Liver (tissue), 9 donors: ENCODE results near the gene PDE5A. TPM values are rescaled to one million over a fixed set of nuclear protein-coding genes. Genes with fewer than 3 reads are reported as not detected.

Experiments used
- DNase-seq: peaks from one replicate; pipeline ENCODE4 v3.0.0-alpha.2; 2017; ENCODE audit warnings: low spot score
- H3K27ac ChIP-seq, 2 donors: one replicate each; pipeline ENCODE4 v1.7.0; 2013; ENCODE audit warnings: inconsistent platforms in 2 of 2, low read length in 2 of 2, control low read depth in 1 of 2, low read depth in 1 of 2, mild to moderate bottlenecking in 1 of 2
- H3K27me3 ChIP-seq, 4 donors: one replicate each; pipeline versions ENCODE4 v1.6.1 to v1.7.0; 2013; ENCODE audit warnings: low read length in 3 of 4, inconsistent platforms in 1 of 4, mild to moderate bottlenecking in 1 of 4, moderate library complexity in 1 of 4; ENCODE audit not compliant: control insufficient read depth in 4 of 4, insufficient read depth in 4 of 4
- H3K36me3 ChIP-seq, 4 donors: one replicate each; pipeline versions ENCODE4 v1.6.1 to v1.7.0; 2013; ENCODE audit warnings: low read length in 3 of 4, mild to moderate bottlenecking in 3 of 4, low read depth in 1 of 4, moderate library complexity in 1 of 4; ENCODE audit not compliant: control insufficient read depth in 4 of 4, insufficient read depth in 3 of 4
- H3K4me1 ChIP-seq, 4 donors: one replicate each; pipeline versions ENCODE4 v1.6.1 to v1.7.0; 2013; ENCODE audit warnings: low read length in 3 of 4, mild to moderate bottlenecking in 3 of 4, moderate library complexity in 1 of 4; ENCODE audit not compliant: control insufficient read depth in 4 of 4, insufficient read depth in 4 of 4
- H3K4me3 ChIP-seq, 3 donors: one replicate each; pipeline versions ENCODE4 v1.6.1 to v1.7.0; 2013; ENCODE audit warnings: low read length in 3 of 3, control low read depth in 1 of 3, low read depth in 1 of 3, mild to moderate bottlenecking in 1 of 3
- H3K9ac ChIP-seq, 2 donors: one replicate each; pipeline ENCODE4 v1.7.0; 2013; ENCODE audit warnings: low read length in 2 of 2, mild to moderate bottlenecking in 2 of 2, moderate library complexity in 2 of 2, control low read depth in 1 of 2, low read depth in 1 of 2
- H3K9me3 ChIP-seq, 4 donors: one replicate each; pipeline versions ENCODE4 v1.6.1 to v1.7.0; 2013; ENCODE audit warnings: low read length in 3 of 4; ENCODE audit not compliant: control insufficient read depth in 4 of 4
- CTCF ChIP-seq: fragments of 150-350 bp; IDR thresholded peaks from 2 replicates; pipeline ENCODE4 v1.5.1; 2017; ENCODE audit warnings: improper control_type of control experiment, low read depth, low read length; ENCODE audit not compliant: missing input control
- EGR1 ChIP-seq, 2 donors: IDR thresholded peaks; 2 replicates each; pipeline ENCODE4 v1.6.1; 2016 to 2018; ENCODE audit warnings: antibody characterized with exemption in 2 of 2, low read depth in 2 of 2
- FOXA1 ChIP-seq: IDR thresholded peaks from 2 replicates; pipeline ENCODE4 v1.6.1; 2016; ENCODE audit warnings: antibody characterized with exemption
- FOXA2 ChIP-seq: IDR thresholded peaks from 2 replicates; pipeline ENCODE4 v1.6.1; 2016; ENCODE audit warnings: antibody characterized with exemption
- GABPA ChIP-seq, 2 donors: IDR thresholded peaks in 1 of 2; conservative IDR thresholded peaks in 1 of 2; 2 replicates each; pipeline ENCODE4 v1.6.1; 2016; ENCODE audit warnings: antibody characterized with exemption in 2 of 2, mild to moderate bottlenecking in 1 of 2, moderate library complexity in 1 of 2
- HNF4A ChIP-seq, 2 donors: conservative IDR thresholded peaks; 2 replicates each; pipeline ENCODE4 v1.6.1; 2016; ENCODE audit warnings: antibody characterized with exemption in 2 of 2, mild to moderate bottlenecking in 2 of 2
- HNF4G ChIP-seq: IDR thresholded peaks from 2 replicates; pipeline ENCODE4 v1.6.1; 2016; ENCODE audit warnings: antibody characterized with exemption
- JUND ChIP-seq, 2 donors: IDR thresholded peaks; 2 replicates each; pipeline ENCODE4 v1.6.1; 2016; ENCODE audit warnings: antibody characterized with exemption in 2 of 2
- NR2F2 ChIP-seq: IDR thresholded peaks from 2 replicates; pipeline ENCODE4 v1.6.1; 2016; ENCODE audit warnings: antibody characterized with exemption
- RAD21 ChIP-seq, 2 donors: IDR thresholded peaks; 2 replicates each; pipeline ENCODE4 v1.6.1; 2016; ENCODE audit warnings: antibody characterized with exemption in 2 of 2, mild to moderate bottlenecking in 2 of 2
- RXRA ChIP-seq, 2 donors: IDR thresholded peaks; 2 replicates each; pipeline ENCODE4 v1.6.1; 2017 to 2018; ENCODE audit warnings: antibody characterized with exemption in 2 of 2, mild to moderate bottlenecking in 1 of 2
- SP1 ChIP-seq: IDR thresholded peaks from 2 replicates; pipeline ENCODE4 v1.6.1; 2018; ENCODE audit warnings: antibody characterized with exemption, mild to moderate bottlenecking
- TAF1 ChIP-seq: conservative IDR thresholded peaks from 2 replicates; pipeline ENCODE4 v1.6.1; 2016; ENCODE audit warnings: antibody characterized with exemption, mild to moderate bottlenecking
- YY1 ChIP-seq: IDR thresholded peaks from 2 replicates; pipeline ENCODE4 v1.6.1; 2016; ENCODE audit warnings: antibody characterized with exemption, mild to moderate bottlenecking
- WGBS: extraction: QIAGEN DNeasy Blood & Tissue Kit; methylation state at CpG from one replicate; pipeline ENCODE4 v1.1.7; 2013; 5-methylcytosine and 5-hydroxymethylcytosine counted together
- polyA plus RNA-seq, 2 donors: library from polyadenylated mRNA; stranded (reverse) in 1 of 2; unstranded in 1 of 2; fragments of 200-250 nt in 1 of 2; fragments of >200 nt in 1 of 2; fragmentation: Nextera tagmentation in 1 of 2; extraction: Ambion mirVana in 1 of 2; gene quantifications; one replicate each; pipeline versions ENCODE4 v1.2.1 to v1.2.3, GENCODE V29; 2013 to 2015
- total RNA-seq, 2 donors: library from RNA; depleted of rRNA; stranded (reverse); fragments of >200 nt; gene quantifications; one replicate each; pipeline ENCODE4 v1.2.3, GENCODE V29; 2014
- TF ChIP-seq, protein P1 (sequence below): IDR thresholded peaks from 2 replicates; pipeline ENCODE4 v1.6.1; 2016; ENCODE audit warnings: antibody characterized with exemption
- TF ChIP-seq, protein P2 (sequence below): IDR thresholded peaks from 2 replicates; pipeline ENCODE4 v1.6.1; 2016; ENCODE audit warnings: antibody characterized with exemption, mild to moderate bottlenecking
- donor health status: healthy.
- donor health status: healthy.
- donor health status: healthy.
- donor health status: healthy.
- donor health status: healthy.

Gene PDE5A
- total and polyA plus RNA-seq, 4 donors, result 0.61 to 3.8 (median 3.0) TPM

- no peaks in the 10 kb centered on the region for H3K36me3 ChIP-seq
- H3K4me1 ChIP-seq, result no peaks in the 10 kb centered on the region
- no peaks in the 10 kb centered on the region for H3K27me3 ChIP-seq
- TF ChIP-seq CTCF (no peak), TAF1 (no peak), JUND (IDR thresholded peaks at IDR 0.05) (no peak), HNF4A (conservative IDR thresholded peaks at IDR 0.05) (no peak), FOXA2 (no peak)
- TF ChIP-seq, protein P1, sequence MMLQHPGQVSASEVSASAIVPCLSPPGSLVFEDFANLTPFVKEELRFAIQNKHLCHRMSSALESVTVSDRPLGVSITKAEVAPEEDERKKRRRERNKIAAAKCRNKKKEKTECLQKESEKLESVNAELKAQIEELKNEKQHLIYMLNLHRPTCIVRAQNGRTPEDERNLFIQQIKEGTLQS, result no peak
- TF ChIP-seq, protein P2, sequence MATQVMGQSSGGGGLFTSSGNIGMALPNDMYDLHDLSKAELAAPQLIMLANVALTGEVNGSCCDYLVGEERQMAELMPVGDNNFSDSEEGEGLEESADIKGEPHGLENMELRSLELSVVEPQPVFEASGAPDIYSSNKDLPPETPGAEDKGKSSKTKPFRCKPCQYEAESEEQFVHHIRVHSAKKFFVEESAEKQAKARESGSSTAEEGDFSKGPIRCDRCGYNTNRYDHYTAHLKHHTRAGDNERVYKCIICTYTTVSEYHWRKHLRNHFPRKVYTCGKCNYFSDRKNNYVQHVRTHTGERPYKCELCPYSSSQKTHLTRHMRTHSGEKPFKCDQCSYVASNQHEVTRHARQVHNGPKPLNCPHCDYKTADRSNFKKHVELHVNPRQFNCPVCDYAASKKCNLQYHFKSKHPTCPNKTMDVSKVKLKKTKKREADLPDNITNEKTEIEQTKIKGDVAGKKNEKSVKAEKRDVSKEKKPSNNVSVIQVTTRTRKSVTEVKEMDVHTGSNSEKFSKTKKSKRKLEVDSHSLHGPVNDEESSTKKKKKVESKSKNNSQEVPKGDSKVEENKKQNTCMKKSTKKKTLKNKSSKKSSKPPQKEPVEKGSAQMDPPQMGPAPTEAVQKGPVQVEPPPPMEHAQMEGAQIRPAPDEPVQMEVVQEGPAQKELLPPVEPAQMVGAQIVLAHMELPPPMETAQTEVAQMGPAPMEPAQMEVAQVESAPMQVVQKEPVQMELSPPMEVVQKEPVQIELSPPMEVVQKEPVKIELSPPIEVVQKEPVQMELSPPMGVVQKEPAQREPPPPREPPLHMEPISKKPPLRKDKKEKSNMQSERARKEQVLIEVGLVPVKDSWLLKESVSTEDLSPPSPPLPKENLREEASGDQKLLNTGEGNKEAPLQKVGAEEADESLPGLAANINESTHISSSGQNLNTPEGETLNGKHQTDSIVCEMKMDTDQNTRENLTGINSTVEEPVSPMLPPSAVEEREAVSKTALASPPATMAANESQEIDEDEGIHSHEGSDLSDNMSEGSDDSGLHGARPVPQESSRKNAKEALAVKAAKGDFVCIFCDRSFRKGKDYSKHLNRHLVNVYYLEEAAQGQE, result no peak
- no peak overlapping the region for H3K27ac ChIP-seq
- no peak overlapping the region for H3K4me3 ChIP-seq
- no peak overlapping the region for H3K9ac ChIP-seq
- DNase-seq, result no peak
- H3K9me3 ChIP-seq, result no peaks in the 10 kb centered on the region
- 60% methylated on average over 4 of the region's 4 CpGs for WGBS
These were observed 26.7 kb upstream of the PDE5A start for GRCh38 chr4:119655111-119655837.

DNA sequence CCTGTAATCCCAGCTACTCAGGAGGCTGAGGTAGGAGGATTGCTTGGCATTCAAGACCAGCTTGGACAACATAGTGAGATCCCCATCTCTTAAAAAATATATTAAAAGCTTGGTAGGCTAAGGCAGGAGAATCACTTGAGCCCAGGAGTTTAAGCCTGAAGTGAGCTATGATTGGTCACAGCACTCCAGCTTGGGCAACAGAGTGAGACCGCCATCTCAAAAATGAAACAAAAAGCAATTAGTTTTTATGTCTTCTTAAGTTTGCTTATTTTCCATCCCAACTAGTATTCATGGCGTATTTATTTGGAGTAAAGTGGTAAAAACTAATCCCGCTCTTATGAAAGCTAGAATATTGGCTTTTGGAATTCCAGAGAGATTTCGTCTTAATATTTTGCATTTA is 25.4 kb upstream of the PDE5A start:
- TF ChIP-seq SP1, result no peak
- TF ChIP-seq RXRA (IDR thresholded peaks at IDR 0.05), result no peak
- no peak for TF ChIP-seq YY1
- no peak for TF ChIP-seq EGR1 (IDR thresholded peaks at IDR 0.05; ENCODE audit: low read depth in 2 of 2)
- no peak for TF ChIP-seq FOXA2
- no peak for TF ChIP-seq HNF4G
- TF ChIP-seq, protein P1, result no peak
- no peak for TF ChIP-seq FOXA1
- no peak for TF ChIP-seq JUND (IDR thresholded peaks at IDR 0.05)
- no peak for TF ChIP-seq NR2F2
- TF ChIP-seq GABPA (IDR thresholded peaks at IDR 0.05 in 1 of 2, conservative IDR thresholded peaks at IDR 0.05 in 1 of 2), result no peak
- TF ChIP-seq RAD21 (IDR thresholded peaks at IDR 0.05), result no peak
- H3K4me3 ChIP-seq, result no peak overlapping the region
- no peaks in the 10 kb centered on the region for H3K36me3 ChIP-seq
- no peak for DNase-seq
- no peak overlapping the region for H3K9ac ChIP-seq
- H3K27me3 ChIP-seq, result no peaks in the 10 kb centered on the region
- no peak overlapping the region for H3K27ac ChIP-seq
- 93% methylated on average over 4 of the region's 4 CpGs for WGBS
- no peaks in the 10 kb centered on the region for H3K4me1 ChIP-seq
- no peaks in the 10 kb centered on the region for H3K9me3 ChIP-seq
